GM21528 (cell line): ENCODE measurements around the gene TTR.

Source experiments
- ATAC-seq: cut with Tn5 transposase; IDR thresholded peaks from one replicate; pipeline ENCODE4 v1.9.1; 2021; ENCODE audit warnings: mild to moderate bottlenecking, moderate library complexity; ENCODE audit not compliant: unreplicated experiment, low FRiP score

TTR gene

GRCh38 chr18:31578126-31578525 lies 13.6 kb upstream of the TTR start:
- ATAC-seq: no peak

- ATAC-seq: no peak
These were observed 12.3 kb upstream of the TTR start for GRCh38 chr18:31579375-31579774.

- no peak for ATAC-seq
These were observed 10.0 kb upstream of the TTR start for GRCh38 chr18:31581498-31582197.

DNA sequence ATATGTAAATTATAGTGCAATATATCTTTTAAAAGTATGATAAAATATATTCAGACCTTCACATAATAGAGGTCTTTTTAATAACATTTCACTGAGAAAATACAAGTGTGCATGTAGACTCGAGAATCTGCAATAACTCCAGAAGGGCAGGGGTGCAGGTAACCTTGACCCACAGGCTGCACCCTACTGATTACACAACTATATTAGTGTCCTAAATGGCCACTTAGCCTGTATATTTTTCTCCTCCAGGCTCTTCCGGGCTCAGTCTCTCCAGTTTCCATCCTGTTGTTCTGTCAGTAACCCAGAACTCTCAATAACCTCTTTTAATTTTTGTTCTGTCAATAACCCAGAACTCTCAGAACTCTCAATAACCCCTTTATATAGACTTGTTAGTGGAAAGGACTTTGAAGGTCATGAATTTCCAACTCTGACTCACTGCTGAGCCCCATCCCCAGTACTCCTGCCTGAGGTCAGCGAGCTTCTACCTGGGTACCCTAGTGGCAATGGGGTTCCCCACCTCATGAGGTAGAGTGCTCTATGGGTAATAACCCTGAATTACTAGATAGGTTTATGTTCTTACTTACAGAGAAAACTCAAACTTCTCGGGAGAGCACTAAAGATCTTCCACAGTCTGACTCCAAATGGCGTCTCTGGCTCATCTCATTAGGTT lies 8.4 kb upstream of the TTR start:
- ATAC-seq: no peak

DNA sequence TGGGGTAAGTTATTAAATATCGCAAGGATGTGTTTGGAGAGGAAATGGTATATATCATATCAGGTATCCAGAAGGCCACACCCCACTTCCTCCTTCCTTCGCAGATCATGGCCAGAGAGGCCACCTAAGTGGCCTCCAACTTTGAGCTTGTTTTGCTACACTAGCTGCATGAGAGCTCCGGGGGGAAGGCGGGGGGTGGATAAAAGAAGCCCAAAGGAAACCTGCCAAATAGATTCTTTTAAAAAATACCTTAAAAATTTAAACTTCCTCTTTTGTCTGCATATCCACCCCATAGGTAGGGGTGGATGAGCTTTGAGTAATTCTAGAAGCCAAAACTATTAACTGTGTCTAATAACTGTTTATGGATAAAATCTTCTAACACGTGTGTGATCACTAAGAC lies 5.7 kb upstream of the TTR start:
- ATAC-seq: no peak

DNA sequence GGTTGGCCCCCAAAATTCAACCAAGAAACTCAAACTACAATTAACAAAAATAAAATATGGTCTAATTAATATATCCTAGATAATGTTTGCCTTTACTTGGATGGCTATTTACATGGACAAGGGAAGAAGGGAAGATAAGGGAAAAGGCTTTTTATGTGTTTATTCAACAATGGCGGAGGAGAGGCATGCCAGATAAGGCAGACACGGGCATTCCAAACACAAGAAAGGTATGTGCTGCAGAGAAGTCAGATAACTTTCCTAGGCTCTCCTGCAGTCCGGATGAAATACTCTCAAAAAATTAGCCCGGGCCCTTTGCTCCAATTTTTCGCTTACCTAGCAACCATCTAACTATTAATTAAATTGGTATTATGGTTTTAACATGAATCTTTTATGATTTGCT lies 5.1 kb upstream of the TTR start:
- ATAC-seq: no peak

- ATAC-seq: no peak
These were observed 4.1 kb upstream of the TTR start for GRCh38 chr18:31587529-31587928.

DNA sequence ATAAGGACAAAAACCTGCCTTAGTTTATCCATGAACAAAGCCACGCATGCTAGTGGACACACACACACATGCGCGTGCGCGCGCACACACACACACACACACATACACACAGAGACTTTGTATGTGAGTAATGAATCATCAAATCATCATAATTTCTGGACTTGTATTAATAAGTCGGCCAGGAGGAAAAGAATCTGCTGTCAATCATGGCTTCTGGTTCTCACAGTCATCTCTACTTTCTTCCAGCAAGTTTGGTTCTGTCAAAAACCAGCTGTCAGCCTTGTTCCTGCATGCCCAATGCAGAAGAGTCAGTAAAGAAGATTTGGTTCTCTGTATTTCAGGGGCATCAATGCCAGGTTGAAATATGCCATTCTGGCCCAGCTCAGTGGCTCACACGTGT lies 1.1 kb upstream of the TTR start:
- ATAC-seq: no peak

DNA sequence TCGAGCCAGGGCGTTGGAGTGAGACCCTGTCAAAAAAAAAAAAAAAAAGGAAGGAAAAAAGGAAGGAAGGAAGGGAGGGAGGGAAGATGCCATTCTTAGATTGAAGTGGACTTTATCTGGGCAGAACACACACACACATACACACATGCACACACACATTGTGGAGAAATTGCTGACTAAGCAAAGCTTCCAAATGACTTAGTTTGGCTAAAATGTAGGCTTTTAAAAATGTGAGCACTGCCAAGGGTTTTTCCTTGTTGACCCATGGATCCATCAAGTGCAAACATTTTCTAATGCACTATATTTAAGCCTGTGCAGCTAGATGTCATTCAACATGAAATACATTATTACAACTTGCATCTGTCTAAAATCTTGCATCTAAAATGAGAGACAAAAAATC lies 564 bp upstream of the TTR start:
- ATAC-seq: no peak

- no peak for ATAC-seq
These were observed 955 bp downstream of the TTR start for GRCh38 chr18:31592506-31593157.

DNA sequence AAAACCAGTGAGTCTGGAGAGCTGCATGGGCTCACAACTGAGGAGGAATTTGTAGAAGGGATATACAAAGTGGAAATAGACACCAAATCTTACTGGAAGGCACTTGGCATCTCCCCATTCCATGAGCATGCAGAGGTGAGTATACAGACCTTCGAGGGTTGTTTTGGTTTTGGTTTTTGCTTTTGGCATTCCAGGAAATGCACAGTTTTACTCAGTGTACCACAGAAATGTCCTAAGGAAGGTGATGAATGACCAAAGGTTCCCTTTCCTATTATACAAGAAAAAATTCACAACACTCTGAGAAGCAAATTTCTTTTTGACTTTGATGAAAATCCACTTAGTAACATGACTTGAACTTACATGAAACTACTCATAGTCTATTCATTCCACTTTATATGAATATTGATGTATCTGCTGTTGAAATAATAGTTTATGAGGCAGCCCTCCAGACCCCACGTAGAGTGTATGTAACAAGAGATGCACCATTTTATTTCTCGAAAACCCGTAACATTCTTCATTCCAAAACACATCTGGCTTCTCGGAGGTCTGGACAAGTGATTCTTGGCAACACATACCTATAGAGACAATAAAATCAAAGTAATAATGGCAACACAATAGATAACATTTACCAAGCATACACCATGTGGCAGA lies 3.6 kb downstream of the TTR start:
- ATAC-seq: no peak

DNA sequence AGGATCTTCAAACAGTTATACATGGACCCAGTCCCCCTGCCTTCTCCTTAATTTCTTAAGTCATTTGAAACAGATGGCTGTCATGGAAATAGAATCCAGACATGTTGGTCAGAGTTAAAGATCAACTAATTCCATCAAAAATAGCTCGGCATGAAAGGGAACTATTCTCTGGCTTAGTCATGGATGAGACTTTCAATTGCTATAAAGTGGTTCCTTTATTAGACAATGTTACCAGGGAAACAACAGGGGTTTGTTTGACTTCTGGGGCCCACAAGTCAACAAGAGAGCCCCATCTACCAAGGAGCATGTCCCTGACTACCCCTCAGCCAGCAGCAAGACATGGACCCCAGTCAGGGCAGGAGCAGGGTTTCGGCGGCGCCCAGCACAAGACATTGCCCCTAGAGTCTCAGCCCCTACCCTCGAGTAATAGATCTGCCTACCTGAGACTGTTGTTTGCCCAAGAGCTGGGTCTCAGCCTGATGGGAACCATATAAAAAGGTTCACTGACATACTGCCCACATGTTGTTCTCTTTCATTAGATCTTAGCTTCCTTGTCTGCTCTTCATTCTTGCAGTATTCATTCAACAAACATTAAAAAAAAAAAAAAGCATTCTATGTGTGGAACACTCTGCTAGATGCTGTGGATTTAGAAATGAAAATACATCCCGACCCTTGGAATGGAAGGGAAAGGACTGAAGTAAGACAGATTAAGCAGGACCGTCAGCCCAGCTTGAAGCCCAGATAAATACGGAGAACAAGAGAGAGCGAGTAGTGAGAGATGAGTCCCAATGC lies 4.6 kb downstream of the TTR start:
- no peak for ATAC-seq

DNA sequence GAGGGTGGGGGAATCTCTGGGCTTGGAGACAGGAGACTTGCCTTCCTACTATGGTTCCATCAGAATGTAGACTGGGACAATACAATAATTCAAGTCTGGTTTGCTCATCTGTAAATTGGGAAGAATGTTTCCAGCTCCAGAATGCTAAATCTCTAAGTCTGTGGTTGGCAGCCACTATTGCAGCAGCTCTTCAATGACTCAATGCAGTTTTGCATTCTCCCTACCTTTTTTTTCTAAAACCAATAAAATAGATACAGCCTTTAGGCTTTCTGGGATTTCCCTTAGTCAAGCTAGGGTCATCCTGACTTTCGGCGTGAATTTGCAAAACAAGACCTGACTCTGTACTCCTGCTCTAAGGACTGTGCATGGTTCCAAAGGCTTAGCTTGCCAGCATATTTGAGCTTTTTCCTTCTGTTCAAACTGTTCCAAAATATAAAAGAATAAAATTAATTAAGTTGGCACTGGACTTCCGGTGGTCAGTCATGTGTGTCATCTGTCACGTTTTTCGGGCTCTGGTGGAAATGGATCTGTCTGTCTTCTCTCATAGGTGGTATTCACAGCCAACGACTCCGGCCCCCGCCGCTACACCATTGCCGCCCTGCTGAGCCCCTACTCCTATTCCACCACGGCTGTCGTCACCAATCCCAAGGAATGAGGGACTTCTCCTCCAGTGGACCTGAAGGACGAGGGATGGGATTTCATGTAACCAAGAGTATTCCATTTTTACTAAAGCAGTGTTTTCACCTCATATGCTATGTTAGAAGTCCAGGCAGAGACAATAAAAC lies 6.5 kb downstream of the TTR start:
- ATAC-seq: no peak

DNA sequence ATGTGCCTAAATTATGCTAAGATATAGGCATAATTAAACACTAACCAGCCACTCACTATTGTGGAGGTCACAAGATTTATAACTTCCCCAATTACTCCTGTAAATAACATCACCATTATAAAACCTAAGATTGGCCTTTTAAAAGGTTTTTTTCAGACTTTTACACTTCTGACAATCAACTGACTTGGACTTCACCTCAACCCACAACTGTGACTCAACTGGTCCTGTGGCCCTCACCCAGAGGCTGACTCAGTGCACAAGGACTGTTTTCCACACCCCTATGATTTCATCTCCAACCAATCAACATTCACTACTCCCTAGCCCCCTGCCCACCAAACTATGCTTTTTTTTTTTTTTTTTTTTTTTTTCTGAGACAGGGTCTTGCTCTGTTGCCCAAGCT lies 11.6 kb downstream of the TTR start:
- ATAC-seq: no peak

GRCh38 chr18:31606265-31606664 lies 14.6 kb downstream of the TTR start:
- no peak for ATAC-seq

GRCh38 chr18:31607384-31607783 lies 15.7 kb downstream of the TTR start:
- ATAC-seq: no peak

GRCh38 chr18:31609886-31610285 lies 18.2 kb downstream of the TTR start:
- no peak for ATAC-seq

- ATAC-seq: no peak
These were observed 18.9 kb downstream of the TTR start for GRCh38 chr18:31610286-31611205.

DNA sequence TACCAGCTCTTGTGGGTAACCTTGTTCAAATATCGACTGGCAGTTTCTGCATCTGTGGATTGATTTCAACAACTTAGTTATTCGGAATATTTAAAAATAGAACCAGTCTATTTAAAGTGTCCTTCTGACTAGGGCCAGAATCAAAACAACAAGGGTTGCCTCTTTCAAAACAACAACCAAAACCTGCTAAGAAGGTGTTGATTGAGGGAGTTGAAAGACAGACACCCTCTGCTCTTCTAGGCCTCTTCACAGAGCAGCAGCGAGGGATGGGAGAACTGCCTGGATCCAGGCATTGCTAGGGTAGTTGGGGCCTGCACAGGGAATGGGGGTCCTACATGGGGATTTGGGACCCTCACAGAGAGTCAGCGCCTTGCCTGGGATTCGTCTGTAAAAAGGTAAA lies 19.8 kb downstream of the TTR start:
- ATAC-seq: no peak
